ENCODE results near the gene MAVS. TPM values are rescaled to one million over a fixed set of nuclear protein-coding genes. Genes with fewer than 3 reads are reported as not detected.
A peak's percentile ranks its signal among the peaks of the same experiment; 100 is the strongest.

Gene MAVS
- total RNA-seq, 1 experiment from 2014 or later = 24.2 TPM

DNA sequence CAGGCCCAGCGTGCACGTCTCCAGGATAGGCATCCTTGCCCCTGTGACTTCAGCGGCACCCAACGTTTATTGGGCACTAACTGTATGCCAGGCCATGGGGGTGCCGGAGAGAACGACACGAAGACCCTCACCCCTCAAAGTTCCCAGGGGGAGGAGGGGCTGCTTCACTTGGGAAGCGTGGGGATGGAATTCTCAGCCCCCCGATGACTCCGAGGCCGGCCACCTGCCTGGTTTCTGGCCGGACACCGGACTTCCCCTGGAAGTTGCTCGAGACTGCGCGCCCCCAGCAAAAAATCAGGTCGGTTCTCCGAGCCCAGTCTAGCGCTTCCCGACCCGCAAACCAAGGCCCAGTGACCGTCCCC lies 275 bp upstream of the MAVS start:
- H3K4ac ChIP-seq (ENCODE audit: low read depth, low read length) = no peak overlapping the region
- H3K56ac ChIP-seq (ENCODE audit: insufficient read length, low read depth, low read length) = no peak overlapping the region
- no peak overlapping the region for H2AFZ ChIP-seq (ENCODE audit: low read length)
- H4K5ac ChIP-seq (ENCODE audit: insufficient read length, low read depth, low read length) = no peak overlapping the region
- no peak overlapping the region for H4K91ac ChIP-seq (ENCODE audit: insufficient read length, low read depth, low read length)
- peaks cover 13% of the 10 kb centered on the region for H3K23me2 ChIP-seq (ENCODE audit: insufficient read length, low read depth, low read length, poor library complexity, severe bottlenecking)
- H3K27me3 Mint-ChIP-seq (ENCODE audit: low read depth) = no peaks in the 10 kb centered on the region; the same call in 1 of the 2 replicates
- peak overlapping the region; percentile 83 for H3K14ac ChIP-seq (ENCODE audit: insufficient read depth, low read length)
- H3K4me2 ChIP-seq (ENCODE audit: insufficient read depth, insufficient read length, low read length) = peak overlapping the region; percentile 72
- H4K8ac ChIP-seq (replicated peaks; ENCODE audit: insufficient read length, low read depth, low read length) = no peak overlapping the region
- no peak overlapping the region for H3T11ph ChIP-seq (ENCODE audit: low read length)
- no peaks in the 10 kb centered on the region for H3K79me1 ChIP-seq (ENCODE audit: insufficient read depth, low read depth, low read length, poor library complexity, severe bottlenecking)
- WGBS (ENCODE audit: extremely low coverage, insufficient read length, low lambda C conversion rate) = no CpG with 5 or more reads among the region's 22 CpGs
- H3K4me3 Mint-ChIP-seq = peak overlapping the region; percentile 81 to 90
- peak overlapping the region; percentile 74 for H3K18ac ChIP-seq (ENCODE audit: insufficient read length, low read depth, low read length)
- peaks cover 7 to 10% of the 10 kb centered on the region in 2 experiments for H3K4me1 Mint-ChIP-seq
- H3K27ac ChIP-seq (ENCODE audit: insufficient read length, low read depth, low read length) = no peak overlapping the region
- H3K9ac ChIP-seq (ENCODE audit: extremely low read depth, insufficient read length, low read length) = peak overlapping the region; percentile 42
- no peak overlapping the region for H2BK20ac ChIP-seq (ENCODE audit: low read depth, low read length, poor library complexity, severe bottlenecking)
- no peak overlapping the region for H2BK5ac ChIP-seq (ENCODE audit: insufficient read length, low read length)
- H3K23ac ChIP-seq (ENCODE audit: insufficient read length, low read depth, low read length) = no peak overlapping the region
- TF ChIP-seq, protein P1, sequence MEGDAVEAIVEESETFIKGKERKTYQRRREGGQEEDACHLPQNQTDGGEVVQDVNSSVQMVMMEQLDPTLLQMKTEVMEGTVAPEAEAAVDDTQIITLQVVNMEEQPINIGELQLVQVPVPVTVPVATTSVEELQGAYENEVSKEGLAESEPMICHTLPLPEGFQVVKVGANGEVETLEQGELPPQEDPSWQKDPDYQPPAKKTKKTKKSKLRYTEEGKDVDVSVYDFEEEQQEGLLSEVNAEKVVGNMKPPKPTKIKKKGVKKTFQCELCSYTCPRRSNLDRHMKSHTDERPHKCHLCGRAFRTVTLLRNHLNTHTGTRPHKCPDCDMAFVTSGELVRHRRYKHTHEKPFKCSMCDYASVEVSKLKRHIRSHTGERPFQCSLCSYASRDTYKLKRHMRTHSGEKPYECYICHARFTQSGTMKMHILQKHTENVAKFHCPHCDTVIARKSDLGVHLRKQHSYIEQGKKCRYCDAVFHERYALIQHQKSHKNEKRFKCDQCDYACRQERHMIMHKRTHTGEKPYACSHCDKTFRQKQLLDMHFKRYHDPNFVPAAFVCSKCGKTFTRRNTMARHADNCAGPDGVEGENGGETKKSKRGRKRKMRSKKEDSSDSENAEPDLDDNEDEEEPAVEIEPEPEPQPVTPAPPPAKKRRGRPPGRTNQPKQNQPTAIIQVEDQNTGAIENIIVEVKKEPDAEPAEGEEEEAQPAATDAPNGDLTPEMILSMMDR (conservative IDR thresholded peaks at IDR 0.05) = no peak
- H3K9me3 ChIP-seq (ENCODE audit: control insufficient read depth, low read depth, low read length) = no peaks in the 10 kb centered on the region
- no peak for DNase-seq
- H3K36me3 Mint-ChIP-seq (ENCODE audit: insufficient read depth in 1 of 3, low read depth in 3 of 3) = 0 out of 7 replicates have a peak, but pooled peaks cover 0 to 5% (median 0%) of the 10 kb centered on the region in 3 experiments
- no peak overlapping the region for H2BK15ac ChIP-seq (ENCODE audit: low read depth, low read length)
- no peaks in the 10 kb centered on the region for H3K27me3 ChIP-seq (ENCODE audit: insufficient read depth, low read length)
- no peaks in the 10 kb centered on the region for H4K20me1 ChIP-seq (ENCODE audit: control insufficient read depth, insufficient read depth, insufficient read length)
- peak overlapping the region in 2 of 3 experiments; percentile 23 to 79; a peak in 2 of 7 replicates for H3K27ac Mint-ChIP-seq
- no peak overlapping the region for H2BK12ac ChIP-seq (ENCODE audit: insufficient read length, low read depth, low read length)
- H3K79me2 ChIP-seq (ENCODE audit: insufficient read depth, low read length) = no peaks in the 10 kb centered on the region; the same call in 1 of the 2 replicates
- H2AK5ac ChIP-seq (ENCODE audit: insufficient read length, low read length) = no peak overlapping the region
- H3K4me1 ChIP-seq (ENCODE audit: insufficient read depth, low read length) = no peaks in the 10 kb centered on the region
- no peak overlapping the region for H2BK120ac ChIP-seq (ENCODE audit: low read depth, low read length, poor library complexity, severe bottlenecking)
- H3K9me3 Mint-ChIP-seq = no peaks in the 10 kb centered on the region
